ENCODE results near the gene MUTYH. TPM values are rescaled to one million over a fixed set of nuclear protein-coding genes. Genes with fewer than 3 reads are reported as not detected.
A peak's percentile ranks its signal among the peaks of the same experiment; 100 is the strongest.
"Not testable (repeated sequence)": the region's sequence is repeated elsewhere in the genome, so short reads cannot be mapped to it uniquely, and the experiment has no call there.

The MUTYH gene
- total RNA-seq, 2 experiments from 2014 or later, result 51.7 to 55.1 TPM

DNA sequence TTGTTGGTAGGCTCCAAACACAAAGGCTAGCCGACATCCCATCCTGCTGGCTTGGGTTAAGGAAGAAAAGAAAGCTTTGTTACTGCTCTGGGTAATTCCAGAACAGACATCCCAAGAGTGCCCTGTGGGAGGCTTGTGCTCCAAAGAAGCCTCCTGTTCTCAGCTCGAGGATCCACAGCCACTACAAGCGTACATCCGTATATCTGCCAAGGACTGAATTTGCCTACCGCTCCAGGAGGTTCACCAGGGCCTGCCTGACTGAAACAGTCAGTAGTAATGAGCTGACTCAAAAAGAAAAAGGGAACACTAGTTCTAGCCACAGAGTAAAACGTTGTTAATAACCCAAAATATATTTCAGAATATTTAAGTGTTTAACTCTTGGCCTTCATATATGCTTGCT is 24.8 kb upstream of the MUTYH start:
- Mint-ChIP-seq H3K27me3 (no peaks in the 10 kb centered on the region), H3K4me1 (peaks cover 3% of the 10 kb centered on the region), H3K4me3 (no peak overlapping the region), H3K27ac (no peak overlapping the region), H3K9me3 (no peaks in the 10 kb centered on the region), H3K36me3 (ENCODE audit: low read depth) (no peaks in the 10 kb centered on the region)
- ChIA-PET POLR2A (no interaction called here), CTCF (interaction anchor here (1.2 to 1.6 kb wide), 2 partner anchors 128 to 351 kb away, joined by 3 read pairs; no protein-coding TSS in a partner anchor)
- no peak for DNase-seq

GRCh38 chr1:45364294-45364693 is 24.1 kb upstream of the MUTYH start:
- Mint-ChIP-seq H3K9me3 (no peaks in the 10 kb centered on the region), H3K36me3 (ENCODE audit: low read depth) (no peaks in the 10 kb centered on the region), H3K4me3 (no peak overlapping the region), H3K27ac (no peak overlapping the region), H3K27me3 (no peaks in the 10 kb centered on the region), H3K4me1 (peaks cover 6% of the 10 kb centered on the region)
- CTCF ChIA-PET, result interaction anchor here (1.6 kb wide), 1 partner anchor 350 kb away, joined by 3 read pairs; no protein-coding TSS in a partner anchor
- POLR2A ChIA-PET, result no interaction called here
- no peak for DNase-seq

DNA sequence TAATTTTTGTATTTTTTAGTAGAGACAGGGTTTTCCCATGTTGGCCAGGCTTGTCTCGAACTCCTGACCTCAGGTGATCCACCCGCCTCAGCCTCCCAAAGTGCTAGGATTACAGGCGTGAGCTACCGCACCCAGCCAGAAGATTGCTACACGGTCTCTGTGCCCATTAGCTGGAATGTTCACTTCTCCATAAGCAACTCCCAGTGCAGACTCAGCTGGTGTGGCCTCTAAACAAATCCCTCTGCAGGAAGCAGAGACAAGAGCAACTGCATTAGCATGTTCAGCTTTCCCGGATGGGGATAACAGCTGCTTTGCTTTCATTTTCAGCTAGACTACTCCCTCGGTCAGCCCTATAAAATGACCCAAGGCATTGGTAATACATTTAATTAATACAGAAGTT is 20.7 kb upstream of the MUTYH start:
- H3K36me3 Mint-ChIP-seq (ENCODE audit: low read depth); POLR2A ChIA-PET: not testable (repeated sequence)
- CTCF ChIA-PET, result interaction anchor here (1.3 to 4.1 kb wide), 3 partner anchors 8 to 132 kb away, joined by 3 to 19 read pairs (median 13); no protein-coding TSS in a partner anchor

DNA sequence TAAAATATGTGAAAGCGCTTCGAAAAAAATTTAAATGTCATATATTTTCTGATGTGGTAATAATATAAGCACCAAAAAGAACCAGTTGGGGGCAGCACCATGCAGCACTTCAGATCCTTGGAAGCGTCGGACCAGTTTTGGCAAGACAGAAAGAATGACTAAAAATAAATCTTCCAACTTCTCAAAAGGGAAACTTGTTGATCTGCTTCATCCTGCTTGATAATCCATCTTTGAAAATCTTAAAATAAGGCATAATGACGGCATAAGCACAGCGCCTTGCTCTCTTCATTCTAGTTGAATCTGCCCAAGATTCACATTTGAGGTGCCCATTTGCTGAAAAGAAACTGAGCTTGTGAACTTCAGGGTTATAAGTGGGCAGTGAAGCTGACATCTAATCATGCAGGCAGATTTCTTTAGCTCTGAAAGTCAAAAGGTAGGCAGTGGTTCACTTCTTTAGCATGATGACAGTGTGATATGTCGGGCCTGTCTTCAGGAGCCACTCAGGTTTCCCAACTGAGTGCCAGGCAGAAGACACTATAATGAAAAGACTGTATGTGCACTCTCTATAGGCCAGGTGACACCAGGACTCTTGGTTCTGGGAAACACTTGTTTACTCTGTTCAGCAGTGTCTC is 19.8 kb upstream of the MUTYH start:
- H3K4me3 Mint-ChIP-seq, result no peak overlapping the region

More for the DNA sequence above, 20.7 kb upstream of the MUTYH start:
- not testable (repeated sequence) for H3K9me3 Mint-ChIP-seq, H3K4me1 Mint-ChIP-seq, H3K27ac Mint-ChIP-seq, DNase-seq, H3K27me3 Mint-ChIP-seq, H3K4me3 Mint-ChIP-seq

DNA sequence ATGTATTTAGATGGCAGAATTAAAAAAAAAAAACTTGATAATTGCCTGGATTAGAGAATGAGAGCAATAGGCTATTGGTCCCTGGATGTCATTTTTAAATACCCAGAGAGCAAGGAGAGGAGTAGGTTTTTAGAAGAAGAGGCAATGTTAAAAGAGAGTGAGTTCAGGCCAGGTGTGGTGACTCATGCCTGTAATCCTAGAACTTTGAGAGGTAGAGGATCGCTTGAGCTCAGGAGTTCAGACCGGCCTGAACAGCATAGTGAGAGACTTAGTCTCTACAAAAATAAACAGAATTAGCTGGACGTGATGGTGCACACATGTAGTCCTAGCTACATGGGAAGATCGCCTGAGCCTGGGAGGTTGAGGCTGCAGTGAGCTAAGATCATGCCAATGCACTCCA is 15.9 kb upstream of the MUTYH start:
- CTCF ChIA-PET, result interaction anchor here (0.6 to 1.6 kb wide), 8 partner anchors 8 to 572 kb away, joined by 3 to 9 read pairs (median 4); no protein-coding TSS in a partner anchor
- no peak for DNase-seq
- POLR2A ChIA-PET, result no interaction called here
- H3K36me3 Mint-ChIP-seq (ENCODE audit: low read depth), result no peaks in the 10 kb centered on the region
- no peak overlapping the region for H3K4me3 Mint-ChIP-seq
- H3K27ac Mint-ChIP-seq, result no peak overlapping the region
- H3K9me3 Mint-ChIP-seq, result no peaks in the 10 kb centered on the region
- H3K4me1 Mint-ChIP-seq, result peaks cover 6% of the 10 kb centered on the region
- H3K27me3 Mint-ChIP-seq, result no peaks in the 10 kb centered on the region

More for the DNA sequence above, 19.8 kb upstream of the MUTYH start:
- H3K36me3 Mint-ChIP-seq (ENCODE audit: low read depth), result no peaks in the 10 kb centered on the region
- no peak overlapping the region for H3K27ac Mint-ChIP-seq
- no peaks in the 10 kb centered on the region for H3K9me3 Mint-ChIP-seq
- CTCF ChIA-PET, result interaction anchor here (0.7 to 4.1 kb wide), 8 partner anchors 9 to 139 kb away, joined by 3 to 19 read pairs (median 6); partner anchors contain the start of genes CCDC163, MMACHC and TESK2
- H3K27me3 Mint-ChIP-seq, result no peaks in the 10 kb centered on the region
- peaks cover 6% of the 10 kb centered on the region for H3K4me1 Mint-ChIP-seq
- POLR2A ChIA-PET, result no interaction called here
- DNase-seq, result peak; percentile 66

DNA sequence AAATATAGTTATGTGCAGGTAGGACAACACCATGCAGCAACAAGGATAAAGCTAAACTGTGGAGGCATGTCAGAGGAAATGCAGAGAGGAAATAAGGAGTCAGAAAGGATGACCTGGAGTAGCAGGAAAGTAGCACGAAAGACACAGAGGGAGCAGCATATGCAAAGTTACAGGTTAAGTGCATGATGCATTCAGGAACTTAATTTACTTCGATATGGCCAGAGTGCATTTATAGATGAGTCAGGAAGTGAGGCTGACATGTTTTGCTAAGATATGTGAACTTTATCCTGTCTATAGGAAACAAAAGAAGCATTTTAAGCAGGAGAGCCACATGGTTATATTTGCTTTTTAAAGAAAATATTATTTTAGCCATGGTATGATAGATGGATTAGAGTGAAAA is 15.4 kb upstream of the MUTYH start:
- H3K27ac Mint-ChIP-seq, result no peak overlapping the region
- H3K36me3 Mint-ChIP-seq (ENCODE audit: low read depth), result no peaks in the 10 kb centered on the region
- H3K27me3 Mint-ChIP-seq, result no peaks in the 10 kb centered on the region
- no peak for DNase-seq
- H3K4me3 Mint-ChIP-seq, result no peak overlapping the region
- no peaks in the 10 kb centered on the region for H3K9me3 Mint-ChIP-seq
- POLR2A ChIA-PET, result no interaction called here
- CTCF ChIA-PET, result interaction anchor here (0.7 to 1.5 kb wide), 2 partner anchors 25 to 69 kb away, joined by 3 to 4 read pairs; no protein-coding TSS in a partner anchor
- peaks cover 8% of the 10 kb centered on the region for H3K4me1 Mint-ChIP-seq

DNA sequence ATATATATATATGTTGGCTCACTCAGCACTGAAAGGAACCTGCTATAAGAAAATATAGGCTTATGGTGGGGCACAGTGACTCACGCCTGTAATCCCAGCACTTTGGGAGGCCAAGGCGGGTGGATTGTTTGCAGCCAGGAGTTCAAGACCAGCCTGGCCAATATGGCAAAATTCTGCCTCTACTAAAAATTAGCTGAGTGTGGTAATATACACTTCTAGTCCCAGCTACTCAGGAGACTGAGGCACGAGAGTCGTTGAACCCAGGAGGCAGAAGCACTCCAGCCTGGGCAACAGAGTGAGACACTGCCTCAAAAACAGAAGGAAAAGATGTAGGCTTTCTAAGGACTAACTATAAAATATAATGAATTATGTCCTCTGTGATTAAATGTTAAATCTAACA is 14.6 kb upstream of the MUTYH start:
- Mint-ChIP-seq H3K9me3 (no peaks in the 10 kb centered on the region), H3K4me1 (peaks cover 8% of the 10 kb centered on the region), H3K4me3 (no peak overlapping the region), H3K27ac (no peak overlapping the region), H3K36me3 (ENCODE audit: low read depth) (no peaks in the 10 kb centered on the region), H3K27me3 (no peaks in the 10 kb centered on the region)
- CTCF ChIA-PET, result interaction anchor here (0.6 to 1.2 kb wide), 3 partner anchors 9 to 301 kb away, joined by 3 to 4 read pairs (median 4); no protein-coding TSS in a partner anchor
- DNase-seq, result no peak
- POLR2A ChIA-PET, result no interaction called here

GRCh38 chr1:45353685-45354084 is 13.4 kb upstream of the MUTYH start:
- H3K4me3 Mint-ChIP-seq, result no peak overlapping the region
- H3K36me3 Mint-ChIP-seq (ENCODE audit: low read depth), result no peaks in the 10 kb centered on the region
- ChIA-PET CTCF (interaction anchor here (1.4 kb wide), 1 partner anchor 13 kb away, joined by 4 read pairs; the partner anchor contains the start of genes MUTYH and TOE1), POLR2A (no interaction called here)
- no peaks in the 10 kb centered on the region for H3K9me3 Mint-ChIP-seq
- no peak for DNase-seq
- H3K4me1 Mint-ChIP-seq, result peaks cover 7% of the 10 kb centered on the region
- no peaks in the 10 kb centered on the region for H3K27me3 Mint-ChIP-seq
- H3K27ac Mint-ChIP-seq, result no peak overlapping the region

DNA sequence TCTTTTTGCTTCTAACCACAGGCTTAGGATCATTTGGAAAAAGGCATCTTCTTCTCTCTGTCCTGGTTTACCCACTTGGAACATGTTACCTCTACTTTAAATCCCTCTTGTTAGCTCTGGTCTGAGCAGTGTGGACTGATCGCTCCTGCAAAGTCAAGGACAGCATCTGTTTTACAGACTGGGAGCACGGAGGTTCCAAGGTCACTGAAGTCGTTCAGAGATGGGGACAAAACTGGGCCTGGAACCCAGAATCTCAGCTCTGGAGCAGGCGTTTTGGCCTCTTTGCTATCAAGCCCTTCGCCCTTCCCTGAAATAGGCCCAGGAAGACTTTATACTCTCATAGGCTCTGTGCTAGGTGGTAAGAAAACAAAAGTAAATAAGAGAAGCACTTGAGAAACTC is 11.3 kb upstream of the MUTYH start:
- Mint-ChIP-seq H3K9me3 (no peaks in the 10 kb centered on the region), H3K36me3 (ENCODE audit: low read depth) (no peaks in the 10 kb centered on the region), H3K27me3 (no peaks in the 10 kb centered on the region), H3K4me3 (no peak overlapping the region), H3K4me1 (peaks cover 7% of the 10 kb centered on the region), H3K27ac (no peak overlapping the region)
- CTCF ChIA-PET, result interaction anchor here (2.1 kb wide), 1 partner anchor 11 kb away, joined by 6 read pairs; the partner anchor contains the start of genes MUTYH and TOE1
- POLR2A ChIA-PET, result no interaction called here
- no peak for DNase-seq

- peaks cover 14% of the 10 kb centered on the region for H3K36me3 Mint-ChIP-seq (ENCODE audit: low read depth)
These were observed 8.9 kb upstream of the MUTYH start for GRCh38 chr1:45348966-45349677.

GRCh38 chr1:45348609-45348965 is 8.3 kb upstream of the MUTYH start:
- H3K27me3 Mint-ChIP-seq, result no peaks in the 10 kb centered on the region
- POLR2A ChIA-PET, result interaction anchor here (0.5 kb wide), 1 partner anchor 450 kb away, joined by 3 read pairs; no protein-coding TSS in a partner anchor
- no peaks in the 10 kb centered on the region for H3K9me3 Mint-ChIP-seq
- H3K36me3 Mint-ChIP-seq (ENCODE audit: low read depth), result peaks cover 16% of the 10 kb centered on the region
- no peak overlapping the region for H3K4me3 Mint-ChIP-seq
- H3K27ac Mint-ChIP-seq, result no peak overlapping the region
- CTCF ChIA-PET, result interaction anchor here (0.7 to 3.2 kb wide), 5 partner anchors 8 to 330 kb away, joined by 3 to 13 read pairs (median 5); no protein-coding TSS in a partner anchor
- no peak for DNase-seq
- H3K4me1 Mint-ChIP-seq, result peaks cover 7% of the 10 kb centered on the region

More at GRCh38 chr1:45348966-45349677, 8.9 kb upstream of the MUTYH start:
- Mint-ChIP-seq H3K27me3 (no peaks in the 10 kb centered on the region), H3K4me3 (no peak overlapping the region), H3K27ac (no peak overlapping the region), H3K9me3 (no peaks in the 10 kb centered on the region), H3K4me1 (peaks cover 7% of the 10 kb centered on the region)
- DNase-seq, result no peak
- ChIA-PET CTCF (interaction anchor here (1.4 to 3.2 kb wide), 3 partner anchors 8 to 144 kb away, joined by 5 to 13 read pairs (median 8); no protein-coding TSS in a partner anchor), POLR2A (interaction anchor here (0.5 kb wide), 2 partner anchors 336 to 449 kb away, joined by 3 to 5 read pairs; no protein-coding TSS in a partner anchor)

DNA sequence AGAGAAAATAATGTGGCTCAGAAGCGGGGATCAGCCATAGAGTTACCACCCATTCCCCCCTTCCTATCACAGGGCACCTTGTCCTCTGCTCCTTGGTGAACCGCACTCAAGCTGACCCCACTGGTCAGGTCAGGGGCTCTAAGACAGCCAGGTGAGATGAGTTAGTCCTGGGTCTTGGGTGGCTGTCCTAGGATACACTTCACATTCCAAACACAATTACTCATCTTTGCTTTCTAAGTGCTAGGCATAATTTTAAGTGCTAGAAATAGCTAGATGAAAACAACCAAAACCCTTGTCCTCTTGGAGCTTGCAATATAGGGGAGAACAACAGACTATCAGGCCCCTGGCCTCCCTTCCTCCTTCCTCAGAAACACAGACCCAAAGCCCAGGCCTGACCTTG is 7.8 kb upstream of the MUTYH start:
- Mint-ChIP-seq H3K4me3 (no peak overlapping the region), H3K27ac (no peak overlapping the region), H3K4me1 (peaks cover 8% of the 10 kb centered on the region), H3K36me3 (ENCODE audit: low read depth) (peaks cover 20% of the 10 kb centered on the region), H3K9me3 (no peaks in the 10 kb centered on the region), H3K27me3 (no peaks in the 10 kb centered on the region)
- ChIA-PET POLR2A (no interaction called here), CTCF (interaction anchor here (0.7 to 3.2 kb wide), 5 partner anchors 9 to 330 kb away, joined by 3 to 13 read pairs (median 5); no protein-coding TSS in a partner anchor)
- DNase-seq, result no peak

DNA sequence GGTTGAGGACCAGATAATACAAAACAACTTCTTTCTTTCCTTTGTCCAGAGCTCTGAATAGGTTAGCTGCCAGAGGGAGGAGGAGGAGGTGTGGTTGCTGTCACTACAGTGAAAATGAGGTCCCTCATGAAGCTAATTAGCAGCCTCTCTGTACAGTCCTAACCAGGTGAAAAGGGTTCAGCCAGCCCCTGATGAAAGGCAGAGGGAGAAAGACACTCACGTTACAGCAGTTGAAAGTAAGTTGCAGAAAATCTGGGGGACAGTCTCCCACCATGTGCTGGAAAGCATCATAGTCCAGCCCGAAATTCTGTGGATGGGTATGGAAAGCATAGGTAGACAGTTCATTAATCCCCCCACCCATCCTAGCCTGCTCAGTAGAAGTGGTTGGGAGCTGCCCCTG is 6.2 kb upstream of the MUTYH start:
- POLR2A ChIA-PET, result no interaction called here
- CTCF ChIA-PET, result interaction anchor here (0.6 to 3.2 kb wide), 3 partner anchors 8 to 35 kb away, joined by 3 to 13 read pairs (median 3); no protein-coding TSS in a partner anchor
- Mint-ChIP-seq H3K27ac (no peak overlapping the region), H3K9me3 (no peaks in the 10 kb centered on the region), H3K4me3 (no peak overlapping the region), H3K36me3 (ENCODE audit: low read depth) (peaks cover 33% of the 10 kb centered on the region), H3K4me1 (peaks cover 23% of the 10 kb centered on the region), H3K27me3 (no peaks in the 10 kb centered on the region)
- no peak for DNase-seq

Measured in activated CD4-positive, alpha-beta T cell treated with anti-CD3 and anti-CD28 coated beads, Interleukin-2, amount 10 ng/mL, durations not matched to agents 7 days and 5 days (primary cell).